ENCODE results near the gene SLC5A8.

Gene SLC5A8, protein sequence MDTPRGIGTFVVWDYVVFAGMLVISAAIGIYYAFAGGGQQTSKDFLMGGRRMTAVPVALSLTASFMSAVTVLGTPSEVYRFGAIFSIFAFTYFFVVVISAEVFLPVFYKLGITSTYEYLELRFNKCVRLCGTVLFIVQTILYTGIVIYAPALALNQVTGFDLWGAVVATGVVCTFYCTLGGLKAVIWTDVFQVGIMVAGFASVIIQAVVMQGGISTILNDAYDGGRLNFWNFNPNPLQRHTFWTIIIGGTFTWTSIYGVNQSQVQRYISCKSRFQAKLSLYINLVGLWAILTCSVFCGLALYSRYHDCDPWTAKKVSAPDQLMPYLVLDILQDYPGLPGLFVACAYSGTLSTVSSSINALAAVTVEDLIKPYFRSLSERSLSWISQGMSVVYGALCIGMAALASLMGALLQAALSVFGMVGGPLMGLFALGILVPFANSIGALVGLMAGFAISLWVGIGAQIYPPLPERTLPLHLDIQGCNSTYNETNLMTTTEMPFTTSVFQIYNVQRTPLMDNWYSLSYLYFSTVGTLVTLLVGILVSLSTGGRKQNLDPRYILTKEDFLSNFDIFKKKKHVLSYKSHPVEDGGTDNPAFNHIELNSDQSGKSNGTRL

GRCh38 chr12:101209319-101210302 lies at the start of gene SLC5A8:
Gene SLC5A8, minus strand, starts transcription at chr12:101210238. Its CDS starts 390 bp downstream, at chr12:101209848.
- DNase-seq (ENCODE audit: low read depth), result no peak

DNA sequence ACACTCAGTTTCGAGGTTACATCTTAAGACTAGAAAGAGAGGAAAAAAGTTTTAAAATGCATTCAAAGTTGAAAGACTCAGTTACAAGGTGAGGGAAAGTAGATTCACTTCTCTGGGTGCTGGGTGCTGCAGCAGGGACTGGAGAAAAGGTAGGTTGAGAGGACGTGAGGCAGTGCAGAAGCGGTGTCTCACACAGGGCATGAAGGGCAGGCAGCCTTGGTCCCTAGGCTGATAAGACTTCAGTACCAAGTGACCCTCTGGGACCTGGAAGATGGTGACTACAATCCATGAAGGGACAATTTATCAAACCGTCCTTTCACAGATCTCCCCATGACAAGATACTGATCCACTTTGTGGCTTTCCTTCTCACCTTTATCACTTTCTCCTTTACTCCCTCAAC lies 47.3 kb upstream of the SLC5A8 start:
- no peak for DNase-seq (ENCODE audit: low read depth)

DNA sequence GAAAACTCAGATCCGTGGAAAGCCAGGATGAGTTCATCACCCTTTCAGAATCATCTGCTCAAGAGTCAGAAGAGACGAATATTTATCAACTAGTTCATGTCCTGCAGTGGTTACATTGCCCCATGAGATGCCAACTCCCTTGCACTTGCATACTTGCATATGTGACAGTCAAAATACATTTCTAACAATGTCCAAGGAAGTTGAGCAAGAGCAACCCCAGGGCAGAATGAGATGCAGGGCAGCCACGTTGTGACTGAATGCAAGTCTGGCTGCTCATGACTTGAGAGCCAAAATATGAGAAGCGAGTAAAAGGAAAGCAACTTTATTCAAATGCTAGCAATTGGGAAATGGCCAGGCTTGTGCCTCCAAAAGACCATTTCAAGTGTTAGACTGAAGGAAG lies 46.2 kb upstream of the SLC5A8 start:
- no peak for DNase-seq (ENCODE audit: low read depth)

- no peak for DNase-seq (ENCODE audit: low read depth)
Observed at GRCh38 chr12:101243616-101244015, 33.6 kb upstream of the SLC5A8 start.

- DNase-seq (ENCODE audit: low read depth), result no peak
Observed at GRCh38 chr12:101243074-101243473, 33.0 kb upstream of the SLC5A8 start.

DNA sequence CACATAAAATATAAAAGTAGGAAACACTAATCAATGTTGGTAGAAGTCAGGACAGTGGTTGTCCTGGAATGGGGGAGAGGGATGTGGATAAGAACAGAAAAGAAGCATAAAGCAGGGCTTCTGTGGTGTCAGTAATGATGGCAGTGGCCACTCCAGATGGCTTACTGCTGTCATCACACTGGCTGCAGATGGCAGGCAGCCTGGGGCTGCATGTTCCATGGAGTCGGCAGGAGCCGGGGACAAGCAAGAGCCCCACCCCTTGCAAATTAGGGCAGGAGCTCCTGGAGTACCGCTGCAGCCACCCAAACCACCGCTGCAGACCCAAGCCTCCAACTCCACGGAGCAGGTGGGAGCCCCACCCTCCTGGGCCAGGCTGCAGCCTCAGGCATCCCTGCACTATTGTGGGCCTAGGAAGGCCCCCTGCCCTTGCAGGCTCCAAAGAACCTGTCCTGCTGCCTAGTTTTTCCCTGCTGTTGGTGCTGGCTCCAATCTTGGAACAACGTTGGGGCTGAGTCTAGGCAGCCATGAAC lies 28.8 kb upstream of the SLC5A8 start:
- DNase-seq (ENCODE audit: low read depth), result no peak

DNA sequence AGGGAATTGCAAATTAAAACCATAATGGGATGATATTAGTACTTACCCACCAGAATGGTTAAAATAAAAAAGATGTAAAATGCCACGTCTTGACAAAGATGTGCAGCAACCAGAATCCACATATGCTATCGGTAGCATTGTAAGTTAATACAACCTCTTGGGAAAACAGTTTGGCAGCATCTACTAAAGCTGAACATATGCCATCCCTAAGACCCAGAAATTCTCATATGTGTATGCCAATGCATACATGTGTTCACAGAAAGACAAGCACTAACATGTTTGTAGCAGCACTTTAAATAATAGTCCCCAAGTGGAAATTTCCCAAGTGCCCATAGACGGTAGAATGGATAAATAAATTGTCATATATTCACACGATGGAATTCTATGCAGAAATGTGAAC lies 28.3 kb upstream of the SLC5A8 start:
- DNase-seq (ENCODE audit: low read depth), result no peak

DNA sequence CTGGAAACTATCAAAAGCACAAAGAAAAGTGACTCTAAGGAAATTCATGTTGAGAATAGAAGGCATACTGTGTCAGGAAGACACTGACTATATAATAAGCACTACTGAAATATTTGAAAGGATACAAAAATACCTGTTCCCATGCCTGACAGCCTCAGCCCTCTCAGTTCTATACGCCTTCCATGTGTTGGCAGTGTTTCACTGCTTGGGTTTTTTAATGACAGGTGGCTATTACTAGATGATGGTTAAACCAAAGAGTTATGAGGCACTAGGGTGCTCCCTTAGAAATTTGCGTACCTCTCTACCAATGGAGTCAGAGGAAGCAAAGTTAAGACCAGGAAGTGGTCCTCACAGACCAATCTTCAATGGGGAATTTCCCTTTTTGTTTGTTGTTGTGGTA lies 25.6 kb upstream of the SLC5A8 start:
- no peak for DNase-seq (ENCODE audit: low read depth)

GRCh38 chr12:101231636-101232035 lies 21.6 kb upstream of the SLC5A8 start:
- DNase-seq (ENCODE audit: low read depth), result no peak

DNA sequence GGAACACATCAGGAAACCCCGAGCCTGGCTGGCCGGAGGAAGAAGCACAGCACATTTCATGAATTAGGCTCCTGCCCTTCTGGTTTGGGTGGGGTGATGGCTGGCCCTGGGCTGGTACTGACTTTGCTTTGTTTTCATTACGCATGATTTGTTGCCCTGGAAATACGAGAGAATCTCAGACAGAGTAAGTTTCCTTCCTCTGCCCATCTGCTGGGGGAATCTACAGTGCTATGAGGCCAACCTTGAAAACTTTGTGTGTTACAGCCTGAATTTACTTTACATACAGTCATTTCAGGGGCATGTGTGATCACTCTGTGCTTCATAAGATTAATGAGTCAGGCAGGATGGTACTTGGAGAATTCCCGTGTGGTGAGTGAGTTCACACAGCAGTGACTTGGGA lies 20.5 kb upstream of the SLC5A8 start:
- DNase-seq (ENCODE audit: low read depth), result no peak

- DNase-seq (ENCODE audit: low read depth), result no peak
Observed at GRCh38 chr12:101229841-101230241, 19.8 kb upstream of the SLC5A8 start.

DNA sequence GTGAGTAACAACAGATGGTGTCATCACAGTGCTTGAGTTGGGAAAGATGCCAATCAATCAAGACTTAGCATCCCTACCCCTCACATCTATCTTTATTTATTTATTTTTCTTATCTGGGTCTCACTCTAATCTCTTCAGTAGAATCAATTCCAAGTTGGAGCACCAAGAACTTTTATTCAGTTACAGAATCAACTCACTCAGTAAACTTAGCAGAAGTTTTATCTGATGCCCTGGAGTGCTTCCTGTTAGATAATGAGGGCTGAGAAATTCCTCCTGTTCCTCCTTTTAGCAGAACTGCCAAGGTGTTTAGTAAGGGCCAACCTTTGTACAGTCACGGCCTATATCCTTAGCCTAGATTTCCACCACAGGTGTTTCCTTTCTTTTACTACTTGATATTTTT lies 11.3 kb upstream of the SLC5A8 start:
- DNase-seq (ENCODE audit: low read depth), result no peak

- DNase-seq (ENCODE audit: low read depth), result no peak
Observed at GRCh38 chr12:101216810-101217209, 6.8 kb upstream of the SLC5A8 start.

DNA sequence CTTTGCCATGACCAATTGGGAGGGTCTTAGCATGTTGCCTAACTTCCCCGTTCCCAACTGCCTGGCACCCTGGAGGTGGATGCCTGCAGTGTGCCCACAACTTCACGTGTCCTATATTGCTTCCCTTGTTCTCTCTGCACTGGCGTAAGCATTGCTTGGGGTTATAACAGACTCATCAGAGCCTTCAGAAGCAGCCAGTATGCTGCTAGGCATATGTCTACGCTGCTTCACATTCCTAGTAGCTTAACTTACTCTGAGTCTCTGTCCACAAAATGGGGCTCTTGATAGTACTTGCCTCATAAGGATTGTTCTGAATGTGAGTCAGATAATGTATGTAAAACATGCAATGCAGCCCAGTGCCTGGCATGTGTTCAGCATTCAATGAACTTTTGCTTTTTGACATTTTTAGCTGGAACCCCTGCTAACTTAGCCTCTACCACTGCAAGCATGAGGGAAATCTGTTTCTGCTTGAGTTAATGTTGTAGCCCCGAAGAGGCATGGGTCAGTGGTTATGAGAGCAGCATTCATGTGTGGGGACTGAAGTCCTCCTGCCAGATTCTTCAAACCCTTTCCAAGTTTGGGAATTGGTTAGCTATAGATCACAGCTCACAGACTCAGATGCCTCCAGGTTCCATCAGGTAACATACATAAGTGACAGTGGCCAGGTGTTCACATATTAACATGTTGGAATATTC lies 2.8 kb downstream of the SLC5A8 start:
- DNase-seq (ENCODE audit: low read depth), result no peak

DNA sequence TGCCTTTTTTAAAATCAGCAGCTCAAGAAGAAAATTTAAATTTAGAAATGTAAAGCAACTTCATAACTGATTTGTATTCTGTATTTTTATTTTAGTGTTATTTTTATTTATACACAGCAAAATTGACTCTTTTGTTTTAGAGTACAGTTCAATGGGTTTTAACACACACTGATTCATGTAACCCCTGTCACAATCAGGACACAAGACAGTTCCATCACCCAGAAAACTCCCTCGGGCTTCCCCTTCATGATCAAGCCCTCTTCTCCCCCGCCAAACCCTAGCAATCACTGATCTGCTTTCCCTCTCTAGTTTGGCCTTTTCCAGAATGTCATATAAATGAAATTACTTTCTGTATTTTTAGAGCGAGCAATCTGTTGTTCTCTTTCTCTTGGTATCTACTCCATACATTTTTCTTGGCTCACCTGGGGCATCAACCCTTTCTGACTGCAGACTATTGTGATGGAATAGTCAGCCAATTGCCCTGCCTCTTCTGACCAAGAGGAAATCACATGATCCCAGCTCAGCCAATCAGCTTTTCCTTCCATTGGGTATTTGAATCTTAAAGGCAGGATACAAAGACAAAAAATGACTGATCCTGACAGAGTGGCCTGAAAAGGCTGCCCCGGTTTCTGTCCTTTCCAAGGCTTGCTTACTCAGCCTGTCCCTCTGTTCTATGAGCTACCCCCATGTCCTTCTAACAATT lies 5.3 kb downstream of the SLC5A8 start:
- no peak for DNase-seq (ENCODE audit: low read depth)

GRCh38 chr12:101200824-101201223 lies 9.2 kb downstream of the SLC5A8 start:
- DNase-seq (ENCODE audit: low read depth), result no peak

- no peak for DNase-seq (ENCODE audit: low read depth)
Observed at GRCh38 chr12:101200145-101200544, 9.9 kb downstream of the SLC5A8 start.

DNA sequence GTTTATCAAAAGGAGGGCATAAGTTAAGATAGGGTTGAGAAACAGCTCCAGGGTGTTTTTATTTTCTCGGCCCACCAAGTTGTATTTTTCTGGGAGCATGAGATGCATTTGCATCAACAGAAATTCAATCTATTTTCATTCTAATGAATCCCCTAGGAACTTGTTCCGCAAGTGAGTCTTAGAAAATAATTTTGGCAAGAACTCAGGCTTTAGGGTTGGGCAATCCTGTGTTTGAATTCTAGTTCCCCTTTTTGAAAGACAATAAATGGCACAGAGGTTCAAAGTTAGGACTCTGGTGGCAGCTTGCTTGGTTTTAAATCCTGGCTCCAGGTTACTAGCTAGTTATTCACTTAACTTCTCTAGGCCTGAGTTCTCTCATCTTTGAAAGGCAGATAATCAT lies 23.7 kb downstream of the SLC5A8 start:
- no peak for DNase-seq (ENCODE audit: low read depth)

GRCh38 chr12:101181776-101182175 lies 28.3 kb downstream of the SLC5A8 start:
- no peak for DNase-seq (ENCODE audit: low read depth)

DNA sequence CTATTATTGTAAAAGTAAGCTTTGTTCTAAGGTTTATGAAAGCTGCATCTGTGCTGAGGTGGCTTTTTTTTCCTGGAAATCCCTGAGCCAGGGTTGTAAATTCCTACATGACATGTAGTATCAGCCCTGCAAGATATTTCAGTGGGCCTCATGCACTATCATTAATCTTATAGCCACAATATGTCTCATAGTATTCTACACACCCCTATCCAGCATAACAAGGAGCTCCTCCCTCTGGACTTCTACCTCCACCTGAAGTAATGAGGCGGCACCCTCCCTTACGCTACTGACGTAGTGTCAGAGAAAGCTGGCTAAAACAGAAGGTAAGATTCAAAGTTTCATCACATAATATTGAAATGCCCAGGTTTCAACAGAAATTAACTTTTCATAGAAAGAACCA lies 35.5 kb downstream of the SLC5A8 start:
- DNase-seq (ENCODE audit: low read depth), result no peak

DNA sequence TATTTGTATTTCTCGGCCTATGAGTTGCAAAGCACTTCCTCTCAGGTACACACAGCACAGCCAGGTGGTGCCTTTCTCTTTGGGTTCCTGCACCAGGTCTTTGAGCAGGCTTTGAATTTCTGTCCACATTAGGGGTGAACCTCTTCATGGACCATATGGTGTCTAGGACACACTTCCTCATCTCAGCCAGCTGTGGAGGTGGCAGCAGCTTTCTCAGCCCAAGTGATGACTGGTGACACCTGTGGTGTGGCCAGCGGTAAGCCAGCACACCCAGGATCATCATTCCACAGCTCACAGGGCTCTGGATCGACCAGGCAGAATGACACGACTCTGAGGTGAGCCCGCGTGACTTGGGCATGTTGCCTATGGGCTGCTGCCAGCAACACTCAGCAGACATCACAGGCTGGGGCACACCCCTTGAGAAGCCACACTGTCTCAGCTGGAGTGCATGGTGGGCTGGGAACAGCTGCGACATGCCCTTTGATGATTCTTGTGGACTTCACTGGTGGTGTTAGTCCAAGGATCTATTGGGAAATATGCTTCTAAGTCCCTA lies 36.8 kb downstream of the SLC5A8 start:
- DNase-seq (ENCODE audit: low read depth), result no peak

Data from stimulated activated CD8-positive, alpha-beta memory T cell treated with anti-CD3 and anti-CD28 coated beads, Interleukin-15, amount 100 ng/mL, for 1 hour (primary cell).